Tibial nerve (tissue), 4 donors: ENCODE measurements around the gene DDX10. TPM values are rescaled to one million over a fixed set of nuclear protein-coding genes. Genes with fewer than 3 reads are reported as not detected.

ENCODE experiments used
- DNase-seq, 2 donors: peaks; one replicate each; pipeline ENCODE4 v3.0.0-alpha.2; 2019; ENCODE audit warnings: low spot score in 2 of 2
- H3K27ac ChIP-seq, 4 donors: fragments of 200-600 bp; sonication (generic) in 3 of 4; one replicate each; pipeline ENCODE4 v1.5.1; 2017 to 2019; ENCODE audit warnings: mild to moderate bottlenecking in 1 of 4
- H3K27me3 ChIP-seq, 2 donors: fragments of 200-600 bp; sonication (generic) in 1 of 2; one replicate each; pipeline versions ENCODE4 v1.5.1 to v1.6.0; 2017 to 2019
- H3K36me3 ChIP-seq, 3 donors: fragments of 200-600 bp; sonication (generic); one replicate each; pipeline ENCODE4 v1.5.1; 2018 to 2019
- H3K4me1 ChIP-seq, 4 donors: fragments of 200-600 bp; sonication (generic) in 3 of 4; one replicate each; pipeline ENCODE4 v1.5.1; 2017 to 2019
- H3K4me3 ChIP-seq, 4 donors: fragments of 200-600 bp; sonication (generic) in 3 of 4; one replicate each; pipeline ENCODE4 v1.5.1; 2017 to 2019; ENCODE audit warnings: mild to moderate bottlenecking in 1 of 4, moderate library complexity in 1 of 4
- H3K9me3 ChIP-seq, 4 donors: fragments of 200-600 bp; sonication (generic) in 3 of 4; one replicate each; pipeline ENCODE4 v1.5.1; 2017 to 2019
- EP300 ChIP-seq, 2 donors: sonication (generic); formaldehyde crosslinking; IDR thresholded peaks; one replicate each; pipeline ENCODE4 v1.6.1; 2017; ENCODE audit warnings: antibody characterized with exemption in 2 of 2, mild to moderate bottlenecking in 1 of 2
- POLR2A ChIP-seq, 2 donors: fragments of 450-650 bp; IDR thresholded peaks; one replicate each; pipeline ENCODE4 v1.6.1; 2017; ENCODE audit warnings: antibody characterized with exemption in 2 of 2, mild to moderate bottlenecking in 2 of 2, moderate library complexity in 2 of 2
- WGBS, 2 donors: methylation state at CpG; one replicate each; pipeline ENCODE4 v1.1.5; 2018; 5-methylcytosine and 5-hydroxymethylcytosine counted together
- total RNA-seq, 4 donors: library from RNA; depleted of rRNA; stranded (reverse); fragments of >200 nt; gene quantifications; one replicate each; pipeline ENCODE4 v1.1.0, GENCODE V29; 2016
- TF ChIP-seq, protein P1 (sequence below), 5 experiments: fragments of 200-600 bp in 3 of 5; fragments of 450-650 bp in 2 of 5; sonication (generic) in 3 of 5; IDR thresholded peaks; one replicate each; pipeline ENCODE4 v1.5.1; 2016 to 2019; ENCODE audit warnings: antibody characterized with exemption in 5 of 5, mild to moderate bottlenecking in 3 of 5, moderate library complexity in 2 of 5

DDX10 gene
- total RNA-seq, 4 donors from 2014 or later: 23.1 to 94.7 (median 31.6) TPM

- no peaks in the 10 kb centered on the region for H3K9me3 ChIP-seq
- DNase-seq: no peak
- no peak overlapping the region for H3K4me3 ChIP-seq
- WGBS, 2 donors: 87 to 92% methylated on average over 4 of the region's 4 CpGs
- H3K36me3 ChIP-seq: no peaks in the 10 kb centered on the region
- peaks cover 0 to 25% (median 6%) of the 10 kb centered on the region in 4 donors for H3K4me1 ChIP-seq
- H3K27me3 ChIP-seq: no peaks in the 10 kb centered on the region
- no peak for TF ChIP-seq EP300 (IDR thresholded peaks at IDR 0.05)
- no peak for TF ChIP-seq POLR2A (IDR thresholded peaks at IDR 0.05)
- TF ChIP-seq, protein P1, sequence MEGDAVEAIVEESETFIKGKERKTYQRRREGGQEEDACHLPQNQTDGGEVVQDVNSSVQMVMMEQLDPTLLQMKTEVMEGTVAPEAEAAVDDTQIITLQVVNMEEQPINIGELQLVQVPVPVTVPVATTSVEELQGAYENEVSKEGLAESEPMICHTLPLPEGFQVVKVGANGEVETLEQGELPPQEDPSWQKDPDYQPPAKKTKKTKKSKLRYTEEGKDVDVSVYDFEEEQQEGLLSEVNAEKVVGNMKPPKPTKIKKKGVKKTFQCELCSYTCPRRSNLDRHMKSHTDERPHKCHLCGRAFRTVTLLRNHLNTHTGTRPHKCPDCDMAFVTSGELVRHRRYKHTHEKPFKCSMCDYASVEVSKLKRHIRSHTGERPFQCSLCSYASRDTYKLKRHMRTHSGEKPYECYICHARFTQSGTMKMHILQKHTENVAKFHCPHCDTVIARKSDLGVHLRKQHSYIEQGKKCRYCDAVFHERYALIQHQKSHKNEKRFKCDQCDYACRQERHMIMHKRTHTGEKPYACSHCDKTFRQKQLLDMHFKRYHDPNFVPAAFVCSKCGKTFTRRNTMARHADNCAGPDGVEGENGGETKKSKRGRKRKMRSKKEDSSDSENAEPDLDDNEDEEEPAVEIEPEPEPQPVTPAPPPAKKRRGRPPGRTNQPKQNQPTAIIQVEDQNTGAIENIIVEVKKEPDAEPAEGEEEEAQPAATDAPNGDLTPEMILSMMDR (IDR thresholded peaks at IDR 0.05): no peak
- H3K27ac ChIP-seq: no peak overlapping the region
Observed at GRCh38 chr11:108853151-108853550, 188.3 kb downstream of the DDX10 start.

GRCh38 chr11:108853864-108854263 is 189.0 kb downstream of the DDX10 start:
- Histone ChIP-seq H3K4me3 (peak overlapping the region in 1 of 4 donors; percentile 11), H3K27ac (peak overlapping the region in 2 of 4 donors; percentile 40 to 52), H3K9me3 (no peaks in the 10 kb centered on the region), H3K36me3 (no peaks in the 10 kb centered on the region), H3K27me3 (no peaks in the 10 kb centered on the region), H3K4me1 (peaks cover 0 to 25% (median 6%) of the 10 kb centered on the region in 4 donors)
- DNase-seq: no peak
- WGBS, 2 donors: 12 to 39% methylated on average over 1 of the region's 1 CpG
- TF ChIP-seq, protein P1 (IDR thresholded peaks at IDR 0.05): no peak
- TF ChIP-seq EP300 (IDR thresholded peaks at IDR 0.05) (no peak), POLR2A (IDR thresholded peaks at IDR 0.05) (no peak)

DNA sequence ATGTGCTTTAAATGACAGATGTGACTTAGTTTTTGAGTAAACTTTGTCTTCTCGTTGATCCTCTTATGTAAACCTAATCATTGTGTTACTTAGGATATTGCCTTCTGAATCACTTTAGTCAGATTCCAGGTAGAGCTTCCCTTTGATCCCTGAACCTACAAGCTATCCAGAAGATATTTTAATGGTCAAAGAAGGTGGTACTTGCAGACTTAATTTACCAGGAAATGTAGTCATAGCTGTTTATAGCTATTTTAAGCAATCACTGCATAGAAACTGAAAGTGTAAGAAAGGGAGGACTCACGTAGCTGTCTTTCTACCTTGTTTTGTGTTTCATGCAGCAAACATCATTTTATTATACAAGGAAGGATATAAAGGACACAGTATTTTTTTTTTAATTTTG is 189.5 kb downstream of the DDX10 start:
- Histone ChIP-seq H3K4me3 (peak overlapping the region in 2 of 4 donors; percentile 11 to 14), H3K9me3 (no peaks in the 10 kb centered on the region), H3K27ac (peak overlapping the region in 2 of 4 donors; percentile 40 to 52), H3K4me1 (peaks cover 0 to 25% (median 6%) of the 10 kb centered on the region in 4 donors), H3K27me3 (no peaks in the 10 kb centered on the region), H3K36me3 (no peaks in the 10 kb centered on the region)
- DNase-seq: no peak
- 60 to 63% methylated on average over 2 of the region's 2 CpGs for WGBS, 2 donors
- TF ChIP-seq, protein P1 (IDR thresholded peaks at IDR 0.05): no peak
- no peak for TF ChIP-seq POLR2A (IDR thresholded peaks at IDR 0.05)
- TF ChIP-seq EP300 (IDR thresholded peaks at IDR 0.05): no peak

- H3K9me3 ChIP-seq: no peaks in the 10 kb centered on the region
- H3K4me3 ChIP-seq: no peak overlapping the region
- WGBS, 2 donors: 69 to 84% methylated on average over 5 of the region's 5 CpGs
- TF ChIP-seq EP300 (IDR thresholded peaks at IDR 0.05) (no peak), POLR2A (IDR thresholded peaks at IDR 0.05) (no peak)
- TF ChIP-seq, protein P1 (IDR thresholded peaks at IDR 0.05): no peak
- no peaks in the 10 kb centered on the region for H3K27me3 ChIP-seq
- no peaks in the 10 kb centered on the region for H3K36me3 ChIP-seq
- H3K27ac ChIP-seq: no peak overlapping the region
- no peak for DNase-seq
- H3K4me1 ChIP-seq: peaks cover 0 to 25% (median 6%) of the 10 kb centered on the region in 4 donors
Observed at GRCh38 chr11:108857382-108857781, 192.5 kb downstream of the DDX10 start.

DNA sequence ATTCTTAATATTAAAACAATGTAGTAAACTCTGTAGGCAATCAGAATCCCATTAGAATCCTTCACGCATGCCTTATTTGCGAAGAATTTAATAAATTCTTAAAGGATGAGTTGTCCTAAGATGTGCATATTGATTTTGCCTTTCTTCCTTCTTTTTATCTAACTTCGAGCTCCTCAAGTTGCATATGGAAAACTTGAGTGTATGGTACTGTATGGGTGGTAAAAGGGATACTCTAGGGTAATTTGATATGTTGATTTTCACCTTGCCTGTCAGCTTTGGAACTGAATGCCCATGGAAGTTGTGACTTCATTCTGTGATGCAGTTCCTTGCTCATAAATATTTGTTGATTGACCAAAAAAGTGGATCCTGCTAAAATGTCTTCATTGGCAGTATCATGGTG is 193.8 kb downstream of the DDX10 start:
- TF ChIP-seq POLR2A (IDR thresholded peaks at IDR 0.05) (no peak), EP300 (IDR thresholded peaks at IDR 0.05) (no peak)
- TF ChIP-seq, protein P1 (IDR thresholded peaks at IDR 0.05): no peak
- H3K36me3 ChIP-seq: no peaks in the 10 kb centered on the region
- no peak overlapping the region for H3K4me3 ChIP-seq
- H3K4me1 ChIP-seq: peaks cover 0 to 13% (median 5%) of the 10 kb centered on the region in 4 donors
- no peak overlapping the region for H3K27ac ChIP-seq
- H3K9me3 ChIP-seq: no peaks in the 10 kb centered on the region
- no peak for DNase-seq
- WGBS, 2 donors: 97 to 98% methylated on average over 3 of the region's 3 CpGs
- no peaks in the 10 kb centered on the region for H3K27me3 ChIP-seq
